HL-60/S4 treated with phorbol 12-myristate 13-acetate at 8.2 ng/mL for 4 days and 3 days (cell line): Measurements from ENCODE around the gene NCKAP5L.

Experiments used
- in situ Hi-C: fragments of 300-500 bp; cut with MboI; formaldehyde crosslinking; loops from 2 replicates; pipeline ENCODE4 v1.15.0; 2022; ENCODE audit warnings: low sequenced_read_pairs

Gene NCKAP5L

GRCh38 chr12:49803693-49804450 is 24.3 kb downstream of the NCKAP5L start:
- in situ Hi-C loops, result no loop called here

- in situ Hi-C loops, result no loop called here
Observed at GRCh38 chr12:49801141-49802063, 26.8 kb downstream of the NCKAP5L start.

GRCh38 chr12:49800421-49801140 is 27.6 kb downstream of the NCKAP5L start:
- in situ Hi-C loops, result no loop called here

GRCh38 chr12:49798934-49799333 is 29.3 kb downstream of the NCKAP5L start:
- in situ Hi-C loops, result no loop called here

GRCh38 chr12:49798248-49798647 is 30.0 kb downstream of the NCKAP5L start:
- in situ Hi-C loops, result no loop called here

- in situ Hi-C loops, result no loop called here
Observed at GRCh38 chr12:49797449-49797776, 30.8 kb downstream of the NCKAP5L start.

- in situ Hi-C loops, result no loop called here
Observed at GRCh38 chr12:49796606-49797448, 31.4 kb downstream of the NCKAP5L start.

- in situ Hi-C loops, result no loop called here
Observed at GRCh38 chr12:49796155-49796554, 32.1 kb downstream of the NCKAP5L start.

- in situ Hi-C loops, result no loop called here
Observed at GRCh38 chr12:49795654-49796105, 32.5 kb downstream of the NCKAP5L start.

- in situ Hi-C loops, result no loop called here
Observed at GRCh38 chr12:49794811-49795653, 33.2 kb downstream of the NCKAP5L start.

- in situ Hi-C loops, result no loop called here
Observed at GRCh38 chr12:49794021-49794420, 34.2 kb downstream of the NCKAP5L start.

- in situ Hi-C loops, result no loop called here
Observed at GRCh38 chr12:49793620-49794019, 34.6 kb downstream of the NCKAP5L start.

- in situ Hi-C loops, result no loop called here
Observed at GRCh38 chr12:49792976-49793580, 35.1 kb downstream of the NCKAP5L start.

GRCh38 chr12:49792181-49792970 is 35.8 kb downstream of the NCKAP5L start:
- in situ Hi-C loops, result no loop called here

- in situ Hi-C loops, result no loop called here
Observed at GRCh38 chr12:49791700-49792099, 36.5 kb downstream of the NCKAP5L start.

GRCh38 chr12:49790741-49791555 is 37.3 kb downstream of the NCKAP5L start:
- in situ Hi-C loops, result no loop called here

- in situ Hi-C loops, result no loop called here
Observed at GRCh38 chr12:49789992-49790391, 38.2 kb downstream of the NCKAP5L start.
